GM12874 (cell line): ENCODE measurements around the gene CAVIN2.

ENCODE experiments used
- TF ChIP-seq, protein P1 (sequence below): IDR thresholded peaks from 2 replicates; pipeline ENCODE4 v1.5.1; 2011; ENCODE audit warnings: low read depth, mild to moderate bottlenecking, control low read depth, low read length, moderate library complexity; ENCODE audit not compliant: insufficient read depth

Gene CAVIN2

DNA sequence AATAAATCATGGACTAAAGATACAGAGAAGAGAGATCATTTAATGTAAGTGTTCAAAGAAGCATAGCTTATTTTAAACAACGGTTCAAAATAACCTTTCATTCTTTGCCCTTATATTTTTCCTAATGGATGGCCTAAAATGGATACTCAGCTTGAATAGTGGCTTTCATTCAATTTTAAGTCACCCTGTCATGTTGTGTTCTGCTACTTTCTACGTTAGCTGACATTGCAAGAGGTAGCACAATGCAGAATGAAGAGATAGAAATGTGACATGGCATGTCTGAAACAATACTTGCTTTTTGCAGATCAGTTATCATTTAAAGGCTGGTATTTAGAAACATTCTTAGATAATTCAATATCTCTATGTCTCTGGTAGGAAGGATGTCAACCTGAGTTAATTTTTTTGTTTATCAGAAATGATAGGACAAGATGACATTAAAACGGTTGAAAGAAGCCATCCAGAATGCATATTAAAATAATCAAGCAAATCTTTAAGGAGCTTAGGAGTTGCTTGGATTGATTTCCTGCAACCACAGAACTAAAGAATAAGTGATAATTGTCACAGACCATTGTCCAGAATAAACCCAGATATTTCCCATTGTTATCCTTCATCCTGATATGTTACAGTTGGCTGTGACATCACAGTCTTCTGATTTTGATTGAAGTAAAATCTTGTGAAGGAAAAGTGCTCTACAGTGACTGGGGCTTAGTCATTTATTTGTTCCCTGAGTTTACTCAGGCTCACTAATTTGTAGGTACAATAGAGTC lies 41.7 kb upstream of the CAVIN2 start:
- TF ChIP-seq, protein P1, sequence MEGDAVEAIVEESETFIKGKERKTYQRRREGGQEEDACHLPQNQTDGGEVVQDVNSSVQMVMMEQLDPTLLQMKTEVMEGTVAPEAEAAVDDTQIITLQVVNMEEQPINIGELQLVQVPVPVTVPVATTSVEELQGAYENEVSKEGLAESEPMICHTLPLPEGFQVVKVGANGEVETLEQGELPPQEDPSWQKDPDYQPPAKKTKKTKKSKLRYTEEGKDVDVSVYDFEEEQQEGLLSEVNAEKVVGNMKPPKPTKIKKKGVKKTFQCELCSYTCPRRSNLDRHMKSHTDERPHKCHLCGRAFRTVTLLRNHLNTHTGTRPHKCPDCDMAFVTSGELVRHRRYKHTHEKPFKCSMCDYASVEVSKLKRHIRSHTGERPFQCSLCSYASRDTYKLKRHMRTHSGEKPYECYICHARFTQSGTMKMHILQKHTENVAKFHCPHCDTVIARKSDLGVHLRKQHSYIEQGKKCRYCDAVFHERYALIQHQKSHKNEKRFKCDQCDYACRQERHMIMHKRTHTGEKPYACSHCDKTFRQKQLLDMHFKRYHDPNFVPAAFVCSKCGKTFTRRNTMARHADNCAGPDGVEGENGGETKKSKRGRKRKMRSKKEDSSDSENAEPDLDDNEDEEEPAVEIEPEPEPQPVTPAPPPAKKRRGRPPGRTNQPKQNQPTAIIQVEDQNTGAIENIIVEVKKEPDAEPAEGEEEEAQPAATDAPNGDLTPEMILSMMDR = no peak

DNA sequence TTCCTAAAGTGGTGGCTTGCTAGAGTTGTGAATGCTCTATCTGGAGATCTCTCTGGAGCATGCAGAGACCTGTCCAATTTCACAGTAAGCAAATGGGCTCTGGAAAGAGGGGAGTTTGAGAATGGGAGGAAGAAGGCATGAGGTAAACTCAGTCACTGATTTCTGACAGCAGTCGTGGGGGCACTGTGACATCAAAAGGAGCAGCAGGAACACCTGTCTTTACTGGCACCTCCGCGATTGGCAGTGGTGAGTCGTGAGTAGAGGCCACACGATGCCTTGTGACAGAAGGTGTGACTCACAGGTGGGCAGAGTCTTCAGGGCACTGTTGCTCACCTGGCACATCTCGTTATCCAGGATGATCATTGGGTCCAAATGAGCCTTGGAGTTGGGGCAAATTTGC lies 38.8 kb upstream of the CAVIN2 start:
- TF ChIP-seq, protein P1 = no peak

DNA sequence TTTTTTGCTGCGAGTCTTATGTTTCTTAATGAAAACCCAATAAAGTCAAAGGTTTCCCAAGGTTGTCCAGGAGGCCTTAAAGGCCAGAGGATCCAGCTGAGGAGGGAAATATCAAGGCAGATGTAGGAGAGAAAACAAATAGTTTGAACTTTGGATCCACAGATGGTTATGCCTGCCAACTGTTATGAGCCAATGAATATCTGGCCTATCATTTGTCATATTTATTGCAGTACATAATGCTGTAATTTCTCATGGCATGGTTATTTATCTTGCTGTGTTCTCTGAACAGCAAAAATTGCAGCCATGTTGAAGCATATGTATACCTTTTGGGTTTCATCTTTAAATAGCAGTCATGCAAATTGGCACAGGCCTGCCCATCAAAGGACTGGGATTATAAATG lies 38.2 kb upstream of the CAVIN2 start:
- TF ChIP-seq, protein P1 = no peak

DNA sequence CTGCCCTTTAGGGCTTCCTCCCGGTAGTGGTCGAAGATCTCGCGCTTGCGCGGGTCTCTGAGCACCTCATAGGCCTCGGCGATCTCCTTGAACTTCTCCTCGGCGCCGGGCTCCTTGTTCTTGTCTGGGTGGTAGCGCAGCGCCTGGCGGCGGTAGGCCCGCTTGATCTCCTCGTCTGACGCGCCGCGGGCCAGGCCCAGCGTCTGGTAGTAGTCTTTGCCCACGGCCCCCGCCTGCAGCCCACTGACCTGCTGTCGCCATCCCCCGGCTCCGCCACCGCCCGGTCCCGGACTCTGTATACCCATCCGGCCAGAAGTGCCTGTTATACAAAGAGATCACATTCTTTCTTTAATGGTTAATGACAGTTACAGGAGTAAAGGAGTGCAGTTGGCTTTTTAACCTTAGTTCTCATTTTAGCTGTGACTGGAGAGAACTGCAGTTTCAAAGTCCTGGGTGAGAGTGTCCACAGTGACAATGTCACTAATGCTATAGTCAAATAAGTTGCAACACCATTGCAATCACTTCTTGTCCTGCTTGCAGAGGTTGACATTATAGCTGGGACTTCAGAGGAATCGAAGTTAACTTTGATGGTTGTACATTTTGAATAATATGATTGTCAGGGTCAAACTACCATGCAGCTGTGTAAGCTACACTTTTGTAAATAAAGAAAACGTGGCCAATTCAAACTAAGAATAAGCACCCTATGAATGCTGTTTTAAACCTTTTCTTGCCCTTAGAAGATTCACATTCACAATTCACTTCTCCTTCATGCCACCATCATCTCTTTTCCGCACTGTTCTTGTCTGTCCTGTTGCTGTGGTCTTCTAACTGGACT lies 35.3 kb upstream of the CAVIN2 start:
- TF ChIP-seq, protein P1 = no peak

DNA sequence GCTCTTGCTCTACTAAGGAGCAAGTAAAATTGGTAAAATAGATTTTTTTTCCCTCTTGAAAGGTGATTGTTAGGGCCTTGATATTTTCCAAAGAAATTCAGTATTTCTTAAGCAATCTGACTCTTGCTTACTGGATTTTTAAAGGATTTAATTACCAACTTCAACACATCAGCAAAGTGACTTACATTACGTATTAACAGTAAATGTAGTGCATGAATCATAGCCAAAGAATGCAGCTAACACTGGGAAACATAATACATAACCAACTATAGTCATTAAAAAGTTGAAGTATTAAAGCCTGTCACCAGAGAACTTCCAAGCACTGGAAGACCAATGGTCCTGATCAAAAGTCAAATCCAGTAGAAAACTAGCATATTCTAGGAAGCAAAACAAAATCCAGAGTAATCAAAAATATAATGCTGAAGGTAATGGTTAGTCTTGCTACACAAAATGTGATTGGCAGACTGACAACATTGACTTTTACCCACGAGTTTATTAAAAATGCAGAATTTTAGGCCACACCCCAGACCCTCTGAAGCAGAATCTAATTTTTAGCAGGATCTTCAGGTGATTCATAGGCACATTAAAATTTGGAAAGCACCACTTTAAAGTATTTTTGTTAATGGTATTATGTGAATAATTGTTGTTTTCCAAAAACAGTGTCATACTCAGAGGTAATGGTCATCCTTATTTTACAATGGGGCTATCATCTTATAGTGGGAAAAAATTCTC lies 31.8 kb upstream of the CAVIN2 start:
- TF ChIP-seq, protein P1 = no peak

DNA sequence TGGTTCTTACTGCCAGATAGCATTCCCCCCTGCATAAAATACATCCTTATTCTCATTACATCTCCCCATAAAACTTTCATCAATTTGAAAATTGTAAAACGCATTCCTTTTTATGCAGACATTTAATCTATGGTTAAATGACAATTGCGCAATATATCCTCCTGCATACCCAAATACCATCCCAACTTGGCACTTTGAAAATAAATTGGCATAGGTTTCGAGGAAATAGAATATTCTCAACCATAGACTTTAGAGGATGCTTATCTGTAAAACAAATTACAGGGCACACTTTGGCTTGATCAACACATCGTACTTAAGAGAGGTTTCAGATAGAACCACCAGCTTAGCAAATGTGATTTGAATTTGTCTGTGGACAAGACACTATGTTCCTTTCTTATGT lies 31.0 kb upstream of the CAVIN2 start:
- TF ChIP-seq, protein P1 = no peak

DNA sequence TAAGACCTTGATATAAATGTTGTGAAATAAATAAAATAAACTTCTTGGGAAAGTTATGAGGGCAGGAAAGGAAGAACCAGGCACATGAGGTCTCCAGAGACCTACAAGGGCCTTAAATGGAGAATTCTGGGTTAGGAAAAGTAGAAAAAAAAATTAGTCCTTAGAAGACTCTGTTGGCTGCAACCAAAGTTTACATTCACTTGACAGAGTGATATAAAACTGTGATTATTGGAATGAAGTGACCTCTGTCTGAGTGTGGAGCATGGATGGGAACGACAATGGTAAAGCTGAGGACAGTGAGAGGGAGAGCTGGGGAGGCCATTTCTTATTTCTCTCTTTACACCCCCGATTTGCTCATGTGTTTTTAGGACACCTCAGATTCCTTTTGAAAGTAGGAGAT lies 29.0 kb upstream of the CAVIN2 start:
- TF ChIP-seq, protein P1 = no peak
